ENCODE results near the gene GH2. TPM values are rescaled to one million over a fixed set of nuclear protein-coding genes. Genes with fewer than 3 reads are reported as not detected.
A peak's percentile ranks its signal among the peaks of the same experiment; 100 is the strongest.

The GH2 gene
- total and polyA plus RNA-seq, 2 experiments from 2014 or later = 0.59 to 2.3 TPM

DNA sequence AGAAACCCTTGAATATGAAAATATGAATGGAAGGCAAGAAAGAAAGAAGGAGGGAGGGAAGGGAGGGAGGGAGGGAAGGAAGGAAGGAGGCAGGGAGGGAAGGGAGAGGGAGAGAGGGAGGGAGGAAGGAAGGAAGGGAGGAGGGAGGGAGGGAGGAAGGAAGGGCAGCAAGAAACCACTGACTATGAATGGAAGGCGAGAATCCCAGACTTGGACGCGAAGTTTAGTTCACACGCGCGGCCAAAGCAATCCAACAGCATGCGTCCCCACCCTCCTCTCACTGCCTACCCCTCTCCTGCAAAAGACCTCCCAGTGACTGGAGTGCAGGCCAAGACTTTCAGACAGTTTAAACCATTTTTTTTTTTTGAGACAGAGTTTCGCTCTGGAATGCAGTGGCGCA is 31.3 kb downstream of the GH2 start (continued):
- TF ChIP-seq CREB1 (CRISPR knock-in tag; IDR thresholded peaks at IDR 0.05; ENCODE audit: low read depth) = no peak
- no peak for TF ChIP-seq CTCF (conservative IDR thresholded peaks at IDR 0.05; ENCODE audit: low read depth in 2 of 2)
- TF ChIP-seq, protein P1, sequence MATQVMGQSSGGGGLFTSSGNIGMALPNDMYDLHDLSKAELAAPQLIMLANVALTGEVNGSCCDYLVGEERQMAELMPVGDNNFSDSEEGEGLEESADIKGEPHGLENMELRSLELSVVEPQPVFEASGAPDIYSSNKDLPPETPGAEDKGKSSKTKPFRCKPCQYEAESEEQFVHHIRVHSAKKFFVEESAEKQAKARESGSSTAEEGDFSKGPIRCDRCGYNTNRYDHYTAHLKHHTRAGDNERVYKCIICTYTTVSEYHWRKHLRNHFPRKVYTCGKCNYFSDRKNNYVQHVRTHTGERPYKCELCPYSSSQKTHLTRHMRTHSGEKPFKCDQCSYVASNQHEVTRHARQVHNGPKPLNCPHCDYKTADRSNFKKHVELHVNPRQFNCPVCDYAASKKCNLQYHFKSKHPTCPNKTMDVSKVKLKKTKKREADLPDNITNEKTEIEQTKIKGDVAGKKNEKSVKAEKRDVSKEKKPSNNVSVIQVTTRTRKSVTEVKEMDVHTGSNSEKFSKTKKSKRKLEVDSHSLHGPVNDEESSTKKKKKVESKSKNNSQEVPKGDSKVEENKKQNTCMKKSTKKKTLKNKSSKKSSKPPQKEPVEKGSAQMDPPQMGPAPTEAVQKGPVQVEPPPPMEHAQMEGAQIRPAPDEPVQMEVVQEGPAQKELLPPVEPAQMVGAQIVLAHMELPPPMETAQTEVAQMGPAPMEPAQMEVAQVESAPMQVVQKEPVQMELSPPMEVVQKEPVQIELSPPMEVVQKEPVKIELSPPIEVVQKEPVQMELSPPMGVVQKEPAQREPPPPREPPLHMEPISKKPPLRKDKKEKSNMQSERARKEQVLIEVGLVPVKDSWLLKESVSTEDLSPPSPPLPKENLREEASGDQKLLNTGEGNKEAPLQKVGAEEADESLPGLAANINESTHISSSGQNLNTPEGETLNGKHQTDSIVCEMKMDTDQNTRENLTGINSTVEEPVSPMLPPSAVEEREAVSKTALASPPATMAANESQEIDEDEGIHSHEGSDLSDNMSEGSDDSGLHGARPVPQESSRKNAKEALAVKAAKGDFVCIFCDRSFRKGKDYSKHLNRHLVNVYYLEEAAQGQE (IDR thresholded peaks at IDR 0.05; ENCODE audit: unreplicated experiment) = no peak
- TF ChIP-seq STAT1 (IDR thresholded peaks at IDR 0.05; ENCODE audit: unreplicated experiment) = no peak
- TF ChIP-seq, protein P2, sequence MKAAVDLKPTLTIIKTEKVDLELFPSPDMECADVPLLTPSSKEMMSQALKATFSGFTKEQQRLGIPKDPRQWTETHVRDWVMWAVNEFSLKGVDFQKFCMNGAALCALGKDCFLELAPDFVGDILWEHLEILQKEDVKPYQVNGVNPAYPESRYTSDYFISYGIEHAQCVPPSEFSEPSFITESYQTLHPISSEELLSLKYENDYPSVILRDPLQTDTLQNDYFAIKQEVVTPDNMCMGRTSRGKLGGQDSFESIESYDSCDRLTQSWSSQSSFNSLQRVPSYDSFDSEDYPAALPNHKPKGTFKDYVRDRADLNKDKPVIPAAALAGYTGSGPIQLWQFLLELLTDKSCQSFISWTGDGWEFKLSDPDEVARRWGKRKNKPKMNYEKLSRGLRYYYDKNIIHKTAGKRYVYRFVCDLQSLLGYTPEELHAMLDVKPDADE (IDR thresholded peaks at IDR 0.05) = no peak

DNA sequence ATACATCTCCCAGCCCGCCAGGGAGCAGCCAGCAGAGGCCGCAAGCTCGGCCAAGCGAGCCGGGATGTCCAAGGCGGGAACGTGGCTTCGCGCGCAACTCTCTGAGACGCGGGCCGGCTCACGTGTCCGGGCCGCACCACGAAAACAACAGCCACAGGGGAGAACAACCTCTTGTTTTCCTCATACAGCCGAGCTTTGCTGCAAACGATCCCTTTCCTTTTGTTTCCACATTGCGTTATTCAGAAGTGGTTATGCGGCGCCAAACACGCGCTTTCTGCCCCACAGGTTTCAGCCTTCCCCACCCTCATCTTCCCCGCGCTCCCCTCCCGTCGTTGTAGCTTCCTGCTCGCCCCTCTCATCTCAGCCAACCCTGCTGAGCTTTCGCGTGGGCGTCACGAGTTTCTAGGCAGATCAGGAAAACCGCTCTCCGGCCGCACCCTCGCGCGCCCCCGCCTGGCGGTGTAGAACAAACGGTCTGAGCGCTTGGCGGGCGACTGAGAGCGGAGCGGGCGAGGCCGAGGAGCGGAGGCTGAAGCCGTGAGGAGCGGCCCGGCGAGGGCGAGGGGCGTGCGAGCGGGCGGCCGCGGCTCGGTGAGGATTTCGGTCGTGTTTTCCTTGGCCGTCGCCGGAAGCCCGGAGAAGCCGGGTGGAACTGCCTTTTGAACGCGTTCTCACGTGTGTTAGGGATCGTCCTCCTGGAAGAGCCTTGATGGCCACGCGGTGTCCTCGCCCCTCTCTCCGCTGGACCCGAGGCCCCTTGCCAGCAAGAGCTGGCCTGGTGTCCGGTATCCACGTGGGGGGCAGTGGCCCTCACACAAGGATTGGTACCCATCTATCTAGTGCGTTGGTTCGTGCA is 32.7 kb downstream of the GH2 start:
- ATAC-seq = peak; percentile 92
- H3K4me3 Mint-ChIP-seq = peak overlapping the region; percentile 49
- peak; percentile 96 for DNase-seq (ENCODE audit: low spot score)
- no peaks in the 10 kb centered on the region for H3K79me2 ChIP-seq (replicated peaks; ENCODE audit: insufficient read depth)
- H3K4me1 Mint-ChIP-seq = peaks cover 3% of the 10 kb centered on the region
- no peak overlapping the region for H3K27ac ChIP-seq (ENCODE audit: low read depth)
- TF ChIP-seq CREB1 (CRISPR knock-in tag; IDR thresholded peaks at IDR 0.05; ENCODE audit: low read depth) = peak; percentile 94
- peak; percentile 39; the same call in 1 of the 2 replicates for TF ChIP-seq POLR2AphosphoS5 (IDR thresholded peaks at IDR 0.05; ENCODE audit: low read depth)
- TF ChIP-seq, protein P2 (IDR thresholded peaks at IDR 0.05) = no peak
- 0 out of 2 replicates have a peak, but pooled peaks have one; percentile 23 for TF ChIP-seq ZNF331 (CRISPR knock-in tag; IDR thresholded peaks at IDR 0.05; ENCODE audit: low read depth)
- TF ChIP-seq EZH2phosphoT487 (IDR thresholded peaks at IDR 0.05; ENCODE audit: unreplicated experiment) = no peak
- peak; percentile 56 to 84 for TF ChIP-seq CTCF (conservative IDR thresholded peaks at IDR 0.05; ENCODE audit: low read depth in 2 of 2)
- H3K27me3 ChIP-seq (ENCODE audit: insufficient read depth) = peaks cover 47% of the 10 kb centered on the region
- H2AFZ ChIP-seq = peak overlapping the region; percentile 91
- H3K27me3 Mint-ChIP-seq (ENCODE audit: insufficient read depth, low read depth, poor library complexity) = peaks cover 30% of the 10 kb centered on the region
- peak overlapping the region; percentile 67 for H3K4me2 ChIP-seq
- H3K27ac Mint-ChIP-seq = peak overlapping the region; percentile 99
- peaks cover 11% of the 10 kb centered on the region for H3K9me2 ChIP-seq (ENCODE audit: insufficient read depth)
- H3K36me3 ChIP-seq (ENCODE audit: insufficient read depth) = no peaks in the 10 kb centered on the region
- no peaks in the 10 kb centered on the region for H4K20me1 ChIP-seq (replicated peaks; ENCODE audit: insufficient read depth)
- no peaks in the 10 kb centered on the region for H3K4me1 ChIP-seq (ENCODE audit: insufficient read depth)
- H3K36me3 Mint-ChIP-seq (ENCODE audit: low read depth) = peaks cover 5% of the 10 kb centered on the region; the same call in 1 of the 3 replicates
- peaks cover 6% of the 10 kb centered on the region; the same call in 1 of the 2 replicates for H3F3A ChIP-seq (replicated peaks; ENCODE audit: low read depth)
- peak overlapping the region; percentile 47 for H3K4me3 ChIP-seq
- H3K9me3 Mint-ChIP-seq = peaks cover 19% of the 10 kb centered on the region

Data from GM23338 (cell line).